ENCODE results near the gene ARHGEF39. TPM values are rescaled to one million over a fixed set of nuclear protein-coding genes. Genes with fewer than 3 reads are reported as not detected.
"Not testable (repeated sequence)": the region's sequence is repeated elsewhere in the genome, so short reads cannot be mapped to it uniquely, and the experiment has no call there.

Gene ARHGEF39
- polyA plus RNA-seq, 3 donors, result 8.7 to 14.0 (median 12.9) TPM

DNA sequence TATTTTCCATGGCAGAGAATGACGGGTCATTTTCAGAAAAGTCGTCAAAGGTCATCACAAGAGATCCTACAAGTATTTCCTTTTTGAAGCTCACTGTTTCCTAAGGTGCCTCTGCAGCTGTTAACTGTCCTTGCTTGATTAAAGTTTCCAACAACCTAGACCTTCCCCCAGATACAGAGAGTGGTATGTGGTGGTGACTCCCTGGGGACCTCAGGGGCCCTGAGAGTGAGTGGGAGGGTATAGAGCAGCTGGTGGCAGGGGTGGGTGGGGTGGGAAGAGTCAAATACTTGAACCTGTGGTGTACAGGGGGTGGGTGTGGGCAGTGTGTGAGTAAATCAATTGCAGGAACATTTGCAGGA is 45.2 kb downstream of the ARHGEF39 start:
- DNase-seq, result no peak

GRCh38 chr9:35618854-35619799 is 45.9 kb downstream of the ARHGEF39 start:
- DNase-seq, result no peak

GRCh38 chr9:35618325-35618727 is 46.7 kb downstream of the ARHGEF39 start, which contains the start of gene CD72:
TSS of gene CD72 (minus strand) at chr9:35618413. CDS start at chr9:35618303, 110 bp downstream.
- no peak for DNase-seq

DNA sequence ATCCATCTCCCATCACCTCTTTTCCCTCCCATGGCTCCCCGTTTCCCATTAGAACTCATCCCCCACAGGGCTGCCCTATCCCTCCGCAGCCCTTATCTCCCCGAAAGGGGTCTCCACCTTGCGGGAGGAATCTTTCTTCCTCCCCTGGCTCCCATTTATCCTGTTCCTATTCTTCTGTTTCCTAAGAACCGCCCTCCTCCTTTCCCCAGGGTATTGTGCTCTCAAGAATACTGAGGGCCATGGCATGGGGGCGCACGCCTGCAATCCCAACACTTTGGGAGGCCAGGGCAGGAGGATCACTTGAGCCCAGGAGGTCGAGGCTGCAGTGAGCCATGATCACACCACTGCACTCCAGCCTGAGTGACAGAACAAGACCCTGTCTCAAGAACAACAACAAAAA is 47.4 kb downstream of the ARHGEF39 start:
- DNase-seq, result no peak

DNA sequence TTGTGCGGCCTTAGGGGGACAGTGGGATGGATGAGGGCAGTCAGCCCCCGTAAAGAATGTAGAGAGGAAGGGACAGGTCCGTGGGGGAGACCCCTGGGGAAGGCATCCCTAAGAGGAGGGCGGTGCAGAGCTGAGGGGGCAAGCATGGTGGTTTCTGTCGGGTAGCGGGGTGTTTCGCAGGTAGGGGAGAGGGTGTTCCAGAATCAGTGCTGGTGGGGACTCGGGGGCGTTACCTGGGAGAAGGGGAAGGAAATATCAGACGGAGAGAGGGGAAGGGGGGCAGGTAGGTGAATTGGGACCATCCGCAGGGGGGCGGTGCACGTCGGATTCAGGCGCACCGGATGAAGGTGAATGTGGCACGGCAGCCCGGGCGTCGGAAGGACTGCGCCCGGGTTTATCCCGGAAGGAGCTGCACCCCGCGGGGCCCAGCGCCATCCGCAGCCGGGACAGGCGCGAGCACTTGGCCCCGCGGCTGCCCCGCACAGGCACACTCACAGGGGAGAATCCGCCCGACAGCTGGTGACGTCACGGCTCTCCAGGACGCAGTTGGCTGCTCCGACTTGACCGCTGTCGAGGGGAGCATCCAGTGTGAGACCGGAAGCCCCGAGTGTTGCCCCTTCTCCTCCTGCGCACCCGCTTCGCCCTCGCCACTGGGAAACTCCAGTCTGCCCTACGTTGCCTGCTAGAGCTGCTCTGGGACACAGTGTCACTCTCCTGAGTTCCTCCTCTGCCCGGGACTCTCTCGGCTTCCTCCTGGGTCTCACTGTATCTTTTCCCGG is 48.1 kb downstream of the ARHGEF39 start:
- peak; percentile 43 for DNase-seq

- no peak for DNase-seq
Observed at GRCh38 chr9:35615981-35616680, 48.9 kb downstream of the ARHGEF39 start.

- DNase-seq, result no peak
Observed at GRCh38 chr9:35612843-35613242, 52.2 kb downstream of the ARHGEF39 start.

GRCh38 chr9:35612066-35612465 is 52.9 kb downstream of the ARHGEF39 start:
- DNase-seq, result not testable (repeated sequence)

DNA sequence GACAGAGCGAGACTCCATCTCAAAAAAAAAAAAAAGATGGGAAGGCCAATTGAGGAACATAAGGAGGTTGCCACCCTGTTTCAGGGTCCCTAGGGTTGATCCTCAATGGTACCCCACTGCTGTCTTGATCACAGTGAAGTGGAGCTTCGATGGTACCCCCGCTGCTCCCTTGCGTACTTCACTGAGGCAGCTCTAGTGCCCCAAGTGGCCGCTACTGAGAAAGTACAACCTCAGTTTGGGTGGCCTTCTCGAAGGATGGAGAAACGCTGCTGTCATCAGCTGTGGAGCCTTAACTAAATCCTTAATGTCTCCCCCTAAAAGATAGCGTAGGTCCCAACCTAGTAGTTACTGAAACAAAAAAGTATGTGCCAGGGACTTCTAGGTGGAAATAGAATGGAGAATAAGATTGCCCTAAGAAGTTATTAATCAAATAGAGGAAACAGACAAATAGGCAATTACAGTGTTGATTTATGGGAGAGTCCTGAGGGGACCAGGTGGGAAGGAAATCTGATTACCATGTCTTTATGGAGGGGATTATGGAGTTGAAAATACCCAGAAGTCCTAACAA is 53.7 kb downstream of the ARHGEF39 start:
- DNase-seq, result no peak

- no peak for DNase-seq
Observed at GRCh38 chr9:35609820-35610163, 55.2 kb downstream of the ARHGEF39 start.

Other genes with a start within 250 kb of the ARHGEF39 start
- 10 to 100 TPM; 18.9 to 20.7 (median 20.7) TPM for gene RUSC2, start 175.1 kb downstream of the ARHGEF39 start, polyA plus RNA-seq (ENCODE audit: insufficient read length in 3 of 3)
- 10 to 100 TPM; 44.2 to 46.7 (median 46.4) TPM for gene TESK1, start 59.9 kb downstream of the ARHGEF39 start, polyA plus RNA-seq (ENCODE audit: insufficient read length in 3 of 3)
- 1 to 10 TPM; 2.8 to 4.5 (median 4.1) TPM for gene CD72, start 46.8 kb downstream of the ARHGEF39 start, polyA plus RNA-seq (ENCODE audit: insufficient read length in 3 of 3)
- under 1 TPM; 0.32 to 0.58 (median 0.33) TPM for gene SIT1, start 14.3 kb downstream of the ARHGEF39 start, polyA plus RNA-seq (ENCODE audit: insufficient read length in 3 of 3)
- gene RMRP, start 7.2 kb downstream of the ARHGEF39 start, polyA plus RNA-seq (ENCODE audit: insufficient read length in 3 of 3), result not detected
- 10 to 100 TPM; 16.9 to 21.1 (median 18.5) TPM for gene CCDC107, start 6.9 kb downstream of the ARHGEF39 start, polyA plus RNA-seq (ENCODE audit: insufficient read length in 3 of 3)
- under 1 TPM; 0.34 to 0.94 (median 0.57) TPM for gene CA9, start 8.7 kb upstream of the ARHGEF39 start, polyA plus RNA-seq (ENCODE audit: insufficient read length in 3 of 3)
- 100 to 1,000 TPM; 142 to 173 (median 160) TPM for gene TPM2, start 24.7 kb upstream of the ARHGEF39 start, polyA plus RNA-seq (ENCODE audit: insufficient read length in 3 of 3)
- 100 to 1,000 TPM; 164 to 188 (median 181) TPM for gene TLN1, start 67.0 kb upstream of the ARHGEF39 start, polyA plus RNA-seq (ENCODE audit: insufficient read length in 3 of 3)
- gene CREB3, start 67.5 kb upstream of the ARHGEF39 start, polyA plus RNA-seq (ENCODE audit: insufficient read length in 3 of 3), result 10 to 100 TPM; 40.1 to 42.5 (median 40.9) TPM
- 100 to 1,000 TPM in 2 of 3 donors, 10 to 100 TPM in 1; 94.4 to 139 (median 127) TPM for gene GBA2, start 84.0 kb upstream of the ARHGEF39 start, polyA plus RNA-seq (ENCODE audit: insufficient read length in 3 of 3)
- gene RGP1, start 84.1 kb upstream of the ARHGEF39 start, polyA plus RNA-seq (ENCODE audit: insufficient read length in 3 of 3), result 10 to 100 TPM; 28.7 to 31.8 (median 31.1) TPM
- gene MSMP, start 89.1 kb upstream of the ARHGEF39 start, polyA plus RNA-seq (ENCODE audit: insufficient read length in 3 of 3), result 1 to 10 TPM in 1 of 3 donors, under 1 TPM in 1, not detected in 1; 0.70 to 1.3 TPM
- gene NPR2, start 126.4 kb upstream of the ARHGEF39 start, polyA plus RNA-seq (ENCODE audit: insufficient read length in 3 of 3), result 10 to 100 TPM; 24.5 to 29.4 (median 28.2) TPM
- 1 to 10 TPM; 5.5 to 8.6 (median 6.0) TPM for gene SPAG8, start 147.1 kb upstream of the ARHGEF39 start, polyA plus RNA-seq (ENCODE audit: insufficient read length in 3 of 3)
- gene HINT2, start 149.8 kb upstream of the ARHGEF39 start, polyA plus RNA-seq (ENCODE audit: insufficient read length in 3 of 3), result 10 to 100 TPM; 51.8 to 60.2 (median 59.5) TPM
- gene FAM221B, start 163.5 kb upstream of the ARHGEF39 start, polyA plus RNA-seq (ENCODE audit: insufficient read length in 3 of 3), result under 1 TPM; 0.09 to 0.41 (median 0.12) TPM
- gene TMEM8B, start 164.0 kb upstream of the ARHGEF39 start, polyA plus RNA-seq (ENCODE audit: insufficient read length in 3 of 3), result 10 to 100 TPM; 30.2 to 36.2 (median 31.1) TPM
- under 1 TPM in 2 of 3 donors, not detected in 1; 0.06 to 0.22 TPM for gene OR13J1, start 205.2 kb upstream of the ARHGEF39 start, polyA plus RNA-seq (ENCODE audit: insufficient read length in 3 of 3)
- under 1 TPM in 1 of 3 donors, not detected in 2; 0.64 TPM for gene HRCT1, start 241.0 kb upstream of the ARHGEF39 start, polyA plus RNA-seq (ENCODE audit: insufficient read length in 3 of 3)
- 1 to 10 TPM; 1.3 to 1.9 (median 1.8) TPM for gene SPAAR, start 244.3 kb upstream of the ARHGEF39 start, polyA plus RNA-seq (ENCODE audit: insufficient read length in 3 of 3)